Measurements from ENCODE around the gene AK8. TPM values are rescaled to one million over a fixed set of nuclear protein-coding genes. Genes with fewer than 3 reads are reported as not detected.

The AK8 gene
- total RNA-seq = 1.9 TPM

DNA sequence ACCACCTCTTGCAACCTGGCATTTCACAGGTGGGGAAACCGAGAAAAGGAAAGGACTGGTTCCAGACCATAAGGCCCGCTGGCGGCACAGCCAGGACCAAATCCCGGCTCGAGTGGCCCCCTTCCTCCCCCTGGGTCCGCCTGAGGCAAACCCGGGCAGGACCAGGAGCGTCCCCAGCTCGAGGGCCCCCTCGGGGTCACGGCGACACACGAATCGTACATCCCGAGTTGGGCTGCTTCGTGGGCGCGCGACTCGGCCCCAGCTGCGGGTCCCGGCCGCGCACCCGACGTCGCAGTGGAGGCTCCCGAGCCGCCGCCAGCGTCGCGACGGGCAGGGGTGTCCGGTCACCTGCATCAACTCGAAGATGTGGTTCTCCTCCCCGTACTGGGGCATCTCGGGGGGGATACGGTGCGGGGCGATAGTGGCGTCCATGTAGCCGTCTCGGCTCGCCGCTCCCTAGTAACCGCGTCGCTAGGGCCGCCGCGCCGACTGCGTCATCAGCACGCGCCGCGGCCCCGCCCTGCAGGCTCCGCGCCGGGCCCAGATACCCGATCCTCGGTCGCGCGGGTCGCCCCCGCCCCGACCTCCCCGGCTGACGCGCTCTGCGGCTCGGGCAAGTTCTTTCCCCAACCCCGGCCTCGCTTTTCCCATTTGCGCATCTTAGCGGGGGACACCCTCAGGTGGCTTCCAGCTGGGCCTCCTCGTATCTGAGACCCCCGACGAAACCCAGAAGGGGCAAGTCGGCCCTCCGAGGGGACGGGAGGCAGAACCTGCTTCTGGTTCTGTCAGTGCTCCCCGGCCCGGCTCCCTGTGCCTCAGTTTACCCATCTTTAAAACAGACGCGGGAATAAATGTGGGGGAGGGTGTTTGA is at the start of gene AK8:
TSS of gene AK8 (minus strand) at position 461 of the 871 bp plus-strand sequence. CDS start at position 432, 29 bp downstream.

DNA sequence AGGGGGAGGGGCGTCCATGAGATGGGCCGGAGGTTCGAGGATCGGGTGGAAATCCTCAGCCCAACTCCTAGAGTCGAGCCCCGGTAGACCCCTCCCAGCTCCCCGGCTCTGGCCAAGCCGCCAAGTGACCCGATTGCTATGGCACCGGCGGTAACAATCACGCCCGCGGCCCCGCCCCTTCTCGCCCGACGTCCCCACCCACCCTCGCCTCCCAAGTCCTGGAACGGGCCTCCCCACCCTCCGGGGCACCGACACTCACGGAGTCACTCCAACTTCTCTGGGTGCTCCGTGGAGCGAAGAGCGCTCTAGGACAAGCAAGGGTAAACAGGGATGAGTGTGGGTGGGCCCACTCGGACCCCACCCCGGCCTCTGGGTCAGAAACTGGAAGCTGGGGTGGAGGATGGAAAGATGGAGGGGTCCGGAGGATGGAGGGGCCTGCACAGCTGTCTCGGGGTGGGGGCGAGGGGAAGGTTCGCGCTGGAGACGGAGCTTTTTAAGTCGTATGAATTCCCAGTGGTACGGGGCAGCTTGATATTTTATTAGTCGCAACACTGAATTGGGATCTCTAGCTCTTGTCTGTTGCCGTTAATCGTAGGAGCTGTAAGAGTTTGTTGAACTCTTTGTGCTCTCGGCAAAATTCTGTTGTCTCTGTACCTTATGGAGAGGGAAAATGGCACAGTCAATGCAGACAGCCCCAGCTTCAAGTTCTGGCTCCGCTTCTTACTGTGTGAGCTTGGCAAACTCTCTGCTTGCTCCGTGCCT is 792 bp upstream of the AK8 start, which contains the start of gene SPACA9:
TSS of gene SPACA9 (plus strand) at position 204 of the 762 bp plus-strand sequence. CDS start 5,050 bp downstream, outside the sequence.

Other genes starting within 250 kb of the AK8 start
- gene DDX31, start 208.3 kb downstream of the AK8 start, total RNA-seq = 17.0 TPM
- gene GTF3C4, start 207.8 kb downstream of the AK8 start, total RNA-seq = 16.4 TPM
- gene SPACA9, start 614 bp upstream of the AK8 start, total RNA-seq = 6.0 TPM
- 63.8 TPM for gene TSC1, start 66.3 kb upstream of the AK8 start, total RNA-seq
- gene GFI1B, start 100.4 kb upstream of the AK8 start, total RNA-seq = 2.0 TPM
- 46.4 TPM for gene GTF3C5, start 152.7 kb upstream of the AK8 start, total RNA-seq
- 4.4 TPM for gene CEL, start 183.7 kb upstream of the AK8 start, total RNA-seq
- 42.4 TPM for gene RALGDS, start 243.0 kb upstream of the AK8 start, total RNA-seq

Measured in metanephros (tissue), 1 donor.